NCI-H1105 (cell line): Measurements from ENCODE around the gene AMZ2.
"Not testable (repeated sequence)": the region's sequence is repeated elsewhere in the genome, so short reads cannot be mapped to it uniquely, and the experiment has no call there.

Source experiments
- DNase-seq: peaks from one replicate; lab custom pipeline; 2025; lab: John Stamatoyannopoulos, UW

Gene AMZ2

DNA sequence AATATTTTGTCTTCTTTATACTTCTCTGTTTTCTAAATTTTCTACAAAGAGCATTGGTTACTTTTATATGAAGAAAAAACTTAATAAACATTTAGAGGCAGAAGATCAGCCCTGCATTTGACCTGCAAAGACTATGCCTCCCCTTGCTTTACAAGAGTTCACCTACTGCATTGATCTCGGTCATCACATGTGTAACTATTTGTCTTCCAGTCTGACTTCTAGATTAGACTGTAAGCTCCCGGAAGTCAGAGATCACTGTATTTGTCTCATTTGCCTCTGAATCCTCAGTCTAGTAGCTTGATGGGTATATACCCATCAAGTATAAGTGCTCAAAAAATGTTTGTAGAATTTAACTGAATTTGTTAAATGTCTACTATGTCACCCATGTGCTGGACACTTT lies 27.7 kb upstream of the AMZ2 start:
- DNase-seq = not testable (repeated sequence)

DNA sequence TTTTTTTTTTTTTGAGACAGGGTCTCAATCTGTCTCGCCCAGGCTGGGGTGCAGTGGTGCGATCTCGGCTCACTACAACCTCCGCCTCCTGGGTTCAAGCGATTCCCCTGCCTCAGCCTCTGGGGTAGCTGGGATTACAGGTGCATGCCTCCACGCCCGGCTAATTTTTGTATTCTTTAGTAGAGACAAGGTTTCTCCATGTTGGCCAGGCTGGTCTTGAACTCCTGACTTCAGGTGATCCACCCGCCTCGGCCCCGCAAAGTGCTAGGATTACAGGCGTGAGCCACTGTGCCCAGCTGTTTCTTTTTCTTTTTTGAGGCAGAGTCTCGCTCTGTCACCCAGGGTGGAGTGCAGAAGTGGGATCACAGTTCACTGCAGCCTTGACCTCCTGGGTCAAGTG lies 27.1 kb upstream of the AMZ2 start:
- not testable (repeated sequence) for DNase-seq

DNA sequence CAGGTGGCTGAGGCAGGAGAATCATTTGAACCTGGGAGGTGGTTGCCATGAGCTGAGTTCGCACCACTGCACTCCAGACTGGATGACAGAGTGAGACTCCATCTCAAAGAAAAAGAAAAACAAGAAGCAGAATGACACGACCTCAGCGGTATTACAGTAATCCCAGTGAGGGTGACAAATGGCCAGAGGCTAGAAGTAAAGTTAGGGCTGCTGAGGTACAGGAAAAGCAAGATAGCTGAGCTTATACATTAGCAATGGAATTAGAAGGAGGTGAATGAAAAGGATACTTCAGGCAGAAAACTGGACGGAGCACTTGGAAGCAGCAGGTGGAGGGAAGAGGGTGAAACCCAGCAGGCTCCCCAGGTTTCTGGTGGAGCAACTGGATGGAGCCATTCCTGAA lies 26.1 kb upstream of the AMZ2 start:
- no peak for DNase-seq

DNA sequence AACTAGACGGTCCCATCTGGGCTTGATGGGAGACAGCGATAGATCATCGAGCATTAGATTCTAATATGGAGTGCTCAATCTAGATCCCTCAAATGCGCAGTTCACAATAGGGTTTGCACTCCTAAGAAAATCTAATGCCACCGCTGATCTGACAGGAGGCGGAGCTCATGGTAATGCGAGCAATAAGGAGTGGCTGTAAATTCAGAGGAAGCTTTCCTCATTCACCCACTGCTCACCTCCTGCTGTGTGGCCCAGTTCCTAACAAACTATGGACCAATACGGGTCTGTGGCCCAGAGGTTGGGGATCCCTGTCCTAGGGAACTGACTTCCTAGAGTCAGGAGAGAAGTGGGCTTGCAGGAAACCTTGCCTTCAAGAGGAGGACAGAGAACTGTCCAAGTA lies 25.2 kb upstream of the AMZ2 start:
- no peak for DNase-seq

DNA sequence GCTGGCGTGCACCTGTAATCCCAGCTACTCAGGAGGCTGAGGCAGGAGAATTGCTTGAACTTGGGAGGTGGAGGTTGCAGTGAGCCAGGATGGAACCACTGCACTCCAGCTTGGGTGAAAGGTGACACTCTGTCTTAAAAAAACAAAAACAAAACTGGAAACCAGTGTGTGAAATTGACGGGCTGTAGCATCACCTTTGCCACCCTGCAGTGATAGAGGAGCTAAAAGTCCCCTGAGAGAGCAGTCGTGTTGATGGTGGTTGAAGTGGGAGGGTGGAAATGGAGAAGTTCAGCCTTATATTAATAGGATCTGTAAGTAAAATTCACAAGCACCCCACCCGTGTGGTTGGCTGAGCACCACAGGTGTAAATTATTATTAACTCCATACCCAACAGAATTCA lies 22.8 kb upstream of the AMZ2 start:
- not testable (repeated sequence) for DNase-seq

DNA sequence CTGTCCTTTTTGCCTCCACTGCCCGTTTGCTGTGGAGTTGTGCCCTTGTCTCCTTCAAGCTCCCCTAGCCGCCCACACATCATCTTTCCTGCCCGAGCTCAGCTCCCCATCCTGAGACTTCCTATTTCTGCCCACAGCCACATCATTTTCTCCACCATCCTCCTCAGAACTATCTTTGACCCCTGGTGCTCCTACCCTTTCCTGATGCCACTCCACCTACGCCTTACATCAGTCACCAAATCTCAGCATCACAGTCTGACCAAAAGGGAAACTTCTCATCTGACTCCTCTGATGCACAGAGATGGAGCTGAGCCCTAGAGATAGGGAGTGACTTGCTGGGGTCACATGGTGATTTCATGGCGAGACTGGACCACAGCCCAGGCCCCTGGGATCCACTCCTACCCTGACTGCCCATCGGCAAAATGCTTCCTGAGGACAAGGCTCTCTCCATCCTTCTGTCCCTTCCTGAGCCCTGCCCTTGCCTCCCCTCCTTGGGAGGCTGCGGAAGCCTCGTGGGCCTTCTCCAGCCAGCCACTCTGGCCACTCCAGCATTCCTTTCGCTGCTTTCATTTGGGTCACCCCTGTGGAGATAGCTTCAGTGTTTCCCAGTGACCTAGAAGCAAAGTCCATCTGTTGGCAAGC lies 19.7 kb upstream of the AMZ2 start:
- DNase-seq = not testable (repeated sequence)

DNA sequence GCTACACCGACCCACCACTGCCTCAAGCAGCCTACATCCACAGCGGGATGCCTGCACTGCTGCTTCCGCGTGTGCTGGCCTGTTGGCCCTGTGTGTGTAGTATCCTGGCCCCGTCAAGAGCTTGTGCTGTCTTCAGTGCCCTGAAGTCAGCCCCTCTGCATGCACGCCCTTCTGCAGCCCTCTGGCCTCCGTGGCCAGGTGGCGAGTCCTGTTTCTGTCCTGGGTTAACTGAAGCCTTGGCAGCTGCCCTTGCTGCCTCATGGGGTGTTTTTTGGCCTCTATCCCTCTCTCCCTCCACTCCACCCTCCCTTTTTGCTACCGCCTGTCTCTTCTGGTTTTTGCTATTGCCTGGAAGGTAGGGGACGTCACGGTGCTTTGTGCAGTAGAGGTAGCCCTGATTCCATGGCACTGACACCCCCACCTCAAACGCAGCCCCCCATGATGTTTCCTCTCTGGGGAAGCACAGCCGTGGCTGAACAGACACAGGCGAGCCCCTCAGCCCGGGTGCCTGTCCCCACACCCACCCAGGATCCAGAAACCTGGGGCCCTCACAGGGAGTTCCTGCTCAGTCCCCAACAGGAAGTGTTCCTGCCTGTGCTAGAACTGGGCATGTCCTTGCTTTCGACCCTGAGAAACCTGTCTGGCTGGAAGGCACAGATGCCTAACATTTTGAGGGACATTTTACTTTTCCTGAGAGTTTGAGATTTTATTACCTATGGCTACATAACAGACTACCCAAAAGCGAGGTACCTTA lies 18.8 kb upstream of the AMZ2 start:
- no peak for DNase-seq

DNA sequence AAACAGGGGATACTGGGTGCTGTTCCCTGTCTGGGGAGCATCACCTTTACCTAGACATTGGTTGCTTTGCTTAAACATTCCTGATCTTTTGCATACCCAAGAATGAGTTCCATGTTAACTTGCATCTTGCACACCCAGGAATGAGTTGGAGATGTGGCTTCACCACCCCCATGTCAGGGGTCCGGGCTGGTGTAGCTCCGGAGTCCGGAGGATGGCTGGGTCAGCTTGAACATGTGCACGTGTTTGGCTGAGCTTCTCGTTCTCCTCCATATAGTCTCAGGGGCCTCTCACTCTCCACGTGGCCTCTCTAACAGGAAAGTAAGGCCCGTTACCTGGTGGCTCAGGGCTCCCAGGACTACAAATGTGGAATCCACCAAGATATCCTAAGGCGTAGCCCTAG lies 18.2 kb upstream of the AMZ2 start:
- DNase-seq = no peak

DNA sequence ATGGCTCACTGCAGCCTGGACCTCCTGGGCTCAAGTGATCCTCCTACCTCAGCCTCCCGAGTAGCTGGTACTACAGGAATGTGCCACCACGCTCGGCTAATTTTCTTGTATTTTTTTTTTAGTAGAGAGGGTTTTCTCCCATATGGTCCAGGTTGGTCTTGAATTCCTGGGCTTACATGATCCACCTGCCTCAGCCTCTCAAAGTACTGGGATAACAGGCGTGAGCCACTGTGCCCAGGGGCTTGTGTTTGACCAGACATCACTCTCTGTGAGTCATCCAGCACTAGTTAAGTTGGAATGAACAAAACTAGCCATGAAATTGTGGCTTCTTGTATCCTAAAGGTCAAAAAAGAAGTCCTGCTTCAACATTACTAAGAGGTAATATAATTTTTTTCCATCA lies 16.7 kb upstream of the AMZ2 start:
- DNase-seq = not testable (repeated sequence)

DNA sequence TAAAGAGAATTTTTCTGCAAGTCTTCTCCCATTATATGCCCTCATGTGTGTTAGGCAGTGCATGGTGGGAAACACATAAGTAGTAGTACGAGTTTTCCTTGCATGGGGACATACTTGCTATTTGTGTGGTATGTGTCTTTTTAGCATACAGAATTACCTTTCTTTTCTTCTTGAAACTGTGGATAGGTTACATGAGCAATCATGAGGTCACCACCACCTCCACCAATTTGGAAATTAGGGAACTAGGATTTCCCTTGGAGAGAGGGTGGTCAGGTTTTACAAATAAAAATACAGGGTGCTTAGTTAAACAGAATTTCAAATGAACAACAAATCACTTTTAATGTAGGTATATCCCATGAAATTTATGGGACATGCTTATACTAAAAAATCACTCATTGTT lies 16.3 kb upstream of the AMZ2 start:
- no peak for DNase-seq

DNA sequence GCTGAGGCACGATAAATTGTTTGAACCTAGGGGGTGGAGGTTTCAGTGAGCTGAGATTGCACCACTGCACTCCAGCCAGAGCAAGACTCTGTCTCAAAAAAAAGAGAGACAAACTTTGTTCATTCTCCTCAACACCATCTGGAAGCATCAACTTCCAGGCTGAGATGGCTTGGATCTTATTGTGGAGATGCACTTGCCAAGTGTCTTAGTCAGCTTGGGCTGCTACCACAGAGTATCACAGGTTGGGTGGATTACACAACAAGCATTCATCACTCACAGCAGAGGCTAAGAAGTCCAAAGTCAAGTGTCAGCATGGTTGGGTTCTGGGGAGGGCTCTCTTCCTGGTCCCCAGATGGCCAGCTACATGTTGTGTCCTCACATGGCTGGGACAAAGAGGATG lies 15.1 kb upstream of the AMZ2 start:
- DNase-seq = not testable (repeated sequence)

DNA sequence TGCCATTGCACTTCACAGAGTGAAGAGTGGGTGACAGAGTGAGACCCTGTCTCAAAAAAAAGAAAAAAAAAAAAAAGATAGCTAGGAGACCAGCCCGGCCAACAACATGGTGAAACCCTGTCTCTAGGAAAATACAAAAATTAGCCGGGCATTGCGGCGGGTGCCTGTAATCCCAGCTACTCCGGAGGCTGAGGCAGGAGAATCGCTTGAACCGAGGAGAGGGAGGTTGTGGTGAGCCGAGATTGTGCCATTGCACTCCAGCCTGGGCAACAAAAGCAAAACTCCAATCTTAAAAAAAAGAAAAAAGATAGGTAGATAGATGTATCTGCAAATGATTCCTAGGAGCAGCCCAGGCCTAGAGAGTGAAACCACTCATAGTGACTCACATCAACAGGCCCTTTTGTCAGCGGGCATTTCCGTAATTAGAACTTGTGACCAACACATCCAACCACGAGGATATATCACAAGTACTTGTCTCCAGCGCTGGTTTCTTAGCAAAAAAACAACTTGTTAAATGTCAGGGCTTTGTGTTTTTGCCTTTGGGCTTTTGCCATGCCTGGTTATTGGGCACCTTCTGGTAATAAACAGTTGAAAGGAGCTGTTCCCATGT lies 13.0 kb upstream of the AMZ2 start:
- not testable (repeated sequence) for DNase-seq

DNA sequence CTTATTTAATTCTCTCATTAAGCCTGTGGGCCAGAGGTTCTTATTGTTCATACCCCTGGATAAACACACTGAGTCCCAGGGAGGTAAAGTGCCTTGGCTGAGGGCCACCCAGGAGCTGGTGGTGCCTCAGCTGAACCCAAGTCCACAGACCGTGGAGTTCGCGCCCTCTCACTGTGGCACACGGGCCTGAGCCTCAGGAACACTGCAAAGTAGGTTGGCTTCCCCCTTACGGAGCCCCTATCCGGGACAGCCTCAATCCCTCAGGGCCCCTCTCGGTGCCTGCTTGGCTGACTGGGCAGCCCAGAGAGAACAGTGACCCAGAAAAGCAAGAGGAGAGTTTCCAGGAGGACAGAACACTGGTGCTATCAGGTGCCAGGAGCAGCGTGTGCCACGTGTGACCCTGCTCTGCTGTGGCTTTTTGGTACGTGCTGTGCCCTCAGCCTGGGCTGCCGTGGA lies 12.5 kb upstream of the AMZ2 start:
- DNase-seq = not testable (repeated sequence)

DNA sequence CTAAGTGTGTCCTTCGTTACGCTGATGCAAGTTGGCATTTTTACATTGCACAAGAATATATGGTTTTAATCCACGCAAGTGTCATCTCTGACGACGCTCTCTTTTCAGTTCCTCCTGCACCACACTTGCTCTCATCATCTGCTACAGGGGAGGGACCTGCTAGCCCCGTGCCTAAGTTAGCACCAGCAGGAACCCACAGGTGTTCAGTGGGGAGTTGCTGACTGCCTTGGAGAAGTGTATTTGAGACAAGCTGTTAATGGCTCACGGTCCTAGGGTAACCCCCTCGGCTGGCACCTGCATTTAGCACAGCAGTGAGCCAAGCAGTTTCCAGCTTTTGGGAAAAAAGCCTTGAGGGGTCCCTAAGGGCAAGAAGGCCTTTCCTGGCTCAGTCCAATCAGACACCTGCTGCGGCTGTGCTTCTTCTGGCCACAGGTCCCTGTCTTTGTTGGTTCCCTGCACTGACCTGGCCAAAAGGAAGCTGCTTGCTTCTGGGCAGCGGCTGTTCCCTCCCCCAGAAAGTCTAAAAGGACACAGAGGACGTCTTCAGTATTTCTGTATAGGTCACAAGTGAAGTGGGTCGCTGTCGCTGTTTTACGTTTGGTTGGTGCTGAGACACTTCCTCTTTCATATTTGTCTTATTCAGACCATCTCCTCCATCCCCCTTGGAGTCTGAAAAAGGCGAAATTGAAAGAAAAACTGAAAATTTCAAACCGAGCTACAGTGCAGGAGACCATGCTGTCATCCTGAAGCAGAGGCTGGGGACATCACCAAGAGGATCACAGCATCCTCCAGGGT lies 10.3 kb upstream of the AMZ2 start:
- DNase-seq = not testable (repeated sequence)

DNA sequence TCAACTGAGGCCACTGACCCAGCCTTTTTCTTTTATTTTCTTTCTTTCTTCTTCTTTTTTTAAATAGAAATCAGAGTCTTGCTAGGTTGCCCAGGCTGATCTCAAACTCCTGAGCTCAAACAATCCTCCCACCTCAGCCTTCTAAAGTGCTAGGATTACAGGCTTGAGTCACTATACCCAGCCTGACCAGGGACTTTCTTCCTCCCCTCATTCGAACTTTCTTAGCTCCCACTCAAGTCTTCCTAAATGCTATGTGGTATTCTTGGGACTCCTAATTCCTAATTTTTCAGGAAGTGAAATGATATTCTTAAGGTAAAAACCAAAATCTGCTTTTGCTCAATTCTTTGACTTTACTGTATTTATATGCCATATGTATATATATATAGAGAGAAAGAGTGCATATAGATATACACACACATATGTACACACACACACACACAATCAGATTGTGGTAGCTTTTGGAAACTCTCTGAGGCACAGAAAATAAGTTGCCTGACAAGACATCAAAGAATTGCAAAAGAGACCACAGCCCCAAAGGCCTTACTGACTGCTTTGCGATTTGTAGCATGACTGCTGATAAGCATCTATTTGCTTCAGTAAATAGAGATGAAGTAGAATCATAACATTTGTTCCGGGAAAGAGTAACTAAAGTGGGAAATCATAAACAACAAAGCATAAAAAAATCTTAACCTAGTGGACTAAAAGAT lies 9.5 kb upstream of the AMZ2 start:
- no peak for DNase-seq

DNA sequence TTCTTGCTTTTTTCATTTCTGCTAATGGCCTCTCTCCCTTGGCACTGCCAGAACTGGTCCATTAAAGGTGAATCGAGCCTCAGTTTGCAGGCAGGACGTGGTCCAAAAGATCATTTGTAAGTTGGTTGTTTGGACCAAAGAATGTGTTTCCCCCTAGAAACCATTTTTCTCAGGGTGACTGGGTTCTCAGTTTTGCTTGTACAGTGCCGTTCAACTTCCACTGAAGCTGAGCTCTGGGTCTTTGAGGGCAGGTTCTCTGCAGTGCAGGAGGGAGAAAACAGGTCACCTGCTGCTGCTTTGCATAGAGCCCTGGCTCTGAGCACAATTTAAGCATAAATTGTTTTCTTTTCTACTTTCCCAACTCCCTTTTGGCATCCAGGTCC lies 9.0 kb upstream of the AMZ2 start:
- DNase-seq = no peak

DNA sequence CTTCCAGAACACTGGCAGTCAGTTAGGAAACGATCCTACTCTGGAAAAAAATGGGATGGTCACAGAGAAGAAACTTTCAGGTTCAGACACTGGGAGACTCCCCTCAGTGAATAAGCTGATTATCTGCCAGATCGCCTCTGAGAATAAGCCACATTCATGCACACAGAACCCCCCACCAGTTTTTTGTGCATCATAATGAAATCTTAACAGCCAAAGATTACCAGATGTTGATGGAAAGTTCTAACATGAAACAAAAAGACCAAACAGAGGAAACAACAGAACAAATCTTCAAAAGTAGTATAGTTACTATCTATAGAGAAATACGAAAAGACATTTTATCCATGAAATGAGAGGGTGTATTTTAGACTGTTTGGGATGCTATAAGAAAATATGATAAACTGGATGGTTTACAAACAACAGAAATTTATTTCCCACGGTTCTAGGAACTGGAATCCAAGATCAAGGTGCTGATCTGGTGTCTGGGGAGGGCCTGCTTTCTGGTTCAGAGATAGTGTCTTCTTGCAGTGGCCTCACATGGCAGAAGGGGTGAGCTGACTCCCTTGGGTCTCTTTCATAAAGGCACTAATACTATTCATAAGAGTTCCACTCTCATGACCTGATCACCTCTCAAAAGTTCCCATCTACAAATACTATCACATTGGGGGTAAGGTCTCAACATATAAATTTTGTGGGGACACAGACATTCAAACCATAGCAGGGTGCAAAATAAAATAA lies 8.0 kb upstream of the AMZ2 start:
- no peak for DNase-seq

DNA sequence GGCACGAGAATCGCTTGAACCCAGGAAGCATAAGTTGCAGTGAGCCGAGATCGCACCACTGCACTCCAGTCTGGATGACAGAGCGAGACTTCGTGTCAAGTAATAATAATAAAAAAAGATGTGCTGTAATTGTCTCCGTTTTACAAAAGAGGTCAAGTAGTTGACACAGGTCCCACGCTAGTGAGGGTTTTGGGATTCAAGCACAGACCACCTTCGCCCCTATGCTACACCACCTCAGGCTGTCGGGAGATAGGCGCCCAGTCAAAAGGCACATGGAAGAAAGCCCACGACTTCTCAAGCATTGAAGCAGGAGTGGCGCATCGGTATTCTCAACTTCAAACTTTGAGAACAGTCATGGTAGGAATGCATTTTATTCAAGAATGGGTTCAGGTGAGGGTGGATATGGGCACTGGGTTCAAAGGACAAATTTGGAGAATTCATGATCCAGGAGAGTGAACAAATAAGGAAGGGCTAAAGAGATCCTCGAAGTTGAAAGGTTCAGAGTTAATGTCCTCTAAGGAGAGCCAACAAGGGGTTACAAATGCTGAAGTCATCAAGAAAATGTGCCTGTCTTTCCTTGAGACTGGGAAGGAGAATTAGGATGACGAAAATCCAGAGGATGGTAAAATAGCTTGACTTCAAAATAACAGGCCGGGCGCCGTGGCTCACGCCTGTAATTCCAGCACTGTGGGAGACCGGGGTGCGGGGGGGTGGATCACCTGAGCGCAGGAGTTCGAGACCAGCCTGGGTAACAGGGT lies 1.4 kb upstream of the AMZ2 start:
- no peak for DNase-seq

DNA sequence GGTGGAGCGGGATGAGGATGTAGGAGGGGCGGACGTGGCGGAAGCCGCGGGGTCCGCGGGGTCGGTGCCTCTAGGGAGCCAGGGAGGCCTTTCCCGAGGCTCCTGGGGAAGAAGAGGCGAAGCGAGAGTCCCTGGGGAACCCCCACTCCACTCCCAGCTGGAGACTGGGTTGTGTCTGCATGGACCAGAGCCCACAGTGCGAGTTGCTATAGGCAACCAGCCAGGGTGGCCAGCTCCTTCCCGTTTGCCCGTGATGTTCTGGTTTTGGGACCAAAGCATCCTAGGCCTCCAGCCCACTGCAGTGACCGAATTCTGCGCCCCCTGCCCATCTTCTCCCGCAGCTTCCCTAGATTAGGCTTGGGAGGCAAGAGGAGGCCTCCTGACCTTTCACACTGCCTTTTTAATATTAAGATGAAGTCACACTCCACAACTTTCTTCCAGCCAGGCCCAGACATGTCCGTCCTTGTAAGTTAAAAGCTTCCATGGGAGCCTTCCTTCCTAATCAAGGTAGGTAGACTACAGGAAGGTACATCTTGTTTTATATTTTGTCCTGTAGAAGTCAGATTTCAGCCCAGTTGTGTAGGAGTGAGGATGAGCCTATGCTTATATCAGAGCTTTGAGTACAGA lies 469 bp downstream of the AMZ2 start:
- peak; percentile 17 for DNase-seq

DNA sequence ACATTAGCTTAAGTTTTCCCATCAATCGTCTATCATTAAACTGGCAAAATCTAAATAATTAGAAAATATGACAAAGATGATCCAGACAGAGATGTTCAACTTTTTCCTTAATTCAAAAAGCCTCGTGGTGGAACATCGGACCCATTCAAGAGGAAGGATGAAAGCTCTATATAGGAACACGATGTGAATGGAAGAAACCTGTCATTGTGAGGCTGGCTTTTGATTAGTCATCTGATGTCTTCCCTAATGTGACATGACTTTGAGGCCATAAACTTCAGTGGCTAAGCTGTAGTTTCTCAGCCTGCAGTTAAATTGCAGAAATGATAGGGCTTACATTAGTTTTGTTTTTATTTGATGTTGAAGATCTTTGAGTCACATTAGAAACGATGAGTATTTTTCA lies 1.0 kb downstream of the AMZ2 start:
- DNase-seq = no peak
